K562 (cell line): Measurements from ENCODE around the gene HAUS3. TPM values are rescaled to one million over a fixed set of nuclear protein-coding genes. Genes with fewer than 3 reads are reported as not detected.

Source experiments
- ATAC-seq: fragments of 200-7000 bp; cut with Tn5 transposase; 3 replicates; pipeline ENCODE4 v1.9.1; 2020; ENCODE audit warnings: moderate library complexity
- BruUV-seq: library from RNA; stranded (reverse); fragments of 400-500 nt; replicated peaks from 2 replicates; lab custom pipeline; 2021; lab: Mats Ljungman, UMichigan
- CTCF ChIA-PET: fragments of 300-600 bp; formaldehyde crosslinking; extraction: SDS; loops from one replicate; lab custom pipeline; 2021; ENCODE audit warnings: low intra/inter-chr PET ratio; lab: Yijun Ruan, JAX
- POLR2A ChIA-PET: fragments of 300-600, 350-650 bp; sonication (Branson Sonifier 250); formaldehyde crosslinking; extraction: SDS; loops from one replicate; lab custom pipeline; 2021; ENCODE audit warnings: antibody characterized with exemption, inconsistent platforms; lab: Yijun Ruan, JAX
- DNase-seq, 4 experiments: peaks; one replicate each; pipeline versions ENCODE4 v3.0.0 to v3.0.0-alpha.2; 2011 to 2018; ENCODE audit warnings: low spot score in 3 of 4, mixed read lengths in 3 of 4; ENCODE audit errors: extremely low read depth in 1 of 4
- FAIRE-seq: peaks from 2 replicates; lab custom pipeline; 2011; peaks lifted over from hg19 to GRCh38; lab: Jason Lieb, UNC
- H2AFZ ChIP-seq: 2 replicates; pipeline ENCODE4 v1.6.0; 2011; ENCODE audit warnings: low read depth, low read length, control low read depth, inconsistent platforms
- H3K27ac ChIP-seq: fragments of 200-600 bp; 3 replicates; pipeline ENCODE4 v1.8.0; 2011; ENCODE audit warnings: low read depth, mild to moderate bottlenecking, control low read depth, inconsistent platforms, low read length, moderate library complexity, mixed read lengths; ENCODE audit errors: extremely low read depth
- H3K27me3 ChIP-seq, 2 experiments: fragments of 300-600 bp in 1 of 2; 2 replicates in 1 of 2; 3 replicates in 1 of 2; pipeline versions ENCODE4 v1.6.0 to v1.8.0; 2011; ENCODE audit warnings: inconsistent platforms in 2 of 2, low read length in 2 of 2, mild to moderate bottlenecking in 1 of 2, mixed read lengths in 1 of 2, moderate library complexity in 1 of 2; ENCODE audit not compliant: control insufficient read depth in 2 of 2, insufficient read depth in 2 of 2
- H3K36me3 ChIP-seq: fragments of 300-600 bp; 3 replicates; pipeline ENCODE4 v1.8.0; 2011; ENCODE audit warnings: mild to moderate bottlenecking, low read length, inconsistent platforms; ENCODE audit not compliant: control insufficient read depth, insufficient read depth
- H3K4me1 ChIP-seq, 2 experiments: fragments of 200-600 bp in 1 of 2; replicated peaks in 1 of 2; 2 replicates in 1 of 2; 3 replicates in 1 of 2; pipeline versions ENCODE4 v1.5.1 to v1.8.0; 2011; ENCODE audit warnings: inconsistent platforms in 2 of 2, low read length in 2 of 2, mild to moderate bottlenecking in 1 of 2, mixed read lengths in 1 of 2, moderate library complexity in 1 of 2; ENCODE audit not compliant: control insufficient read depth in 2 of 2, insufficient read depth in 2 of 2
- H3K4me2 ChIP-seq: 2 replicates; pipeline ENCODE4 v1.6.1; 2011; ENCODE audit warnings: low read length, control low read depth, inconsistent platforms, mixed read lengths; ENCODE audit not compliant: insufficient read depth
- H3K4me3 ChIP-seq: fragments of 200-600 bp; sonication (generic), shearing (Covaris generic); 2 replicates; pipeline ENCODE4 v1.5.1; 2016; ENCODE audit warnings: control low read depth, inconsistent platforms
- H3K79me2 ChIP-seq: fragments of 200-600 bp; 3 replicates; pipeline ENCODE4 v1.8.0; 2011; ENCODE audit warnings: low read length, inconsistent platforms; ENCODE audit not compliant: control insufficient read depth, insufficient read depth
- H3K9ac ChIP-seq, 2 experiments: 2 replicates each; pipeline versions ENCODE4 v1.6.0 to v1.6.1; 2011; ENCODE audit warnings: low read depth in 2 of 2, low read length in 2 of 2, control low read depth in 1 of 2, inconsistent platforms in 1 of 2, mild to moderate bottlenecking in 1 of 2, mixed read lengths in 1 of 2; ENCODE audit not compliant: insufficient read depth in 1 of 2
- H3K9me1 ChIP-seq: one replicate; pipeline ENCODE4 v1.6.0; 2011; ENCODE audit warnings: inconsistent platforms, mild to moderate bottlenecking, low read length, moderate library complexity; ENCODE audit not compliant: control insufficient read depth, insufficient read depth
- H3K9me3 ChIP-seq: replicated peaks from 2 replicates; pipeline ENCODE4 v1.5.1; 2011; ENCODE audit warnings: low read depth, low read length, inconsistent platforms; ENCODE audit not compliant: control insufficient read depth, insufficient read depth
- H4K20me1 ChIP-seq: replicated peaks from 2 replicates; pipeline ENCODE4 v1.6.1; 2011; ENCODE audit warnings: low read length, inconsistent platforms, mixed read lengths; ENCODE audit not compliant: control insufficient read depth, insufficient read depth
- MCM2 ChIP-seq: fragments of 450-650 bp; IDR thresholded peaks from 2 replicates; pipeline ENCODE4 v1.6.1; 2017; ENCODE audit warnings: low read depth, mild to moderate bottlenecking
- MXI1 ChIP-seq: IDR thresholded peaks from 2 replicates; pipeline ENCODE4 v1.6.1; 2011; ENCODE audit warnings: low read depth, mild to moderate bottlenecking, improper control_type of control experiment, low read length
- ZBTB33 ChIP-seq: sonication (generic); formaldehyde crosslinking; IDR thresholded peaks from 2 replicates; pipeline ENCODE4 v1.8.1; 2023; ENCODE audit warnings: mild to moderate bottlenecking, missing genetic modification reagents
- ZKSCAN1 ChIP-seq: fragments of 150-350 bp; IDR thresholded peaks from 2 replicates; pipeline ENCODE4 v1.6.1; 2016; ENCODE audit warnings: low read depth, low read length
- WGBS: fragments of 100-300 bp; shearing (Covaris generic); methylation state at CpG from one replicate; pipeline ENCODE4 v1.1.6; 2016; ENCODE audit warnings: low coverage, mixed read lengths; ENCODE audit not compliant: insufficient coverage; ENCODE audit errors: missing lambda C conversion rate; 5-methylcytosine and 5-hydroxymethylcytosine counted together
- in situ Hi-C: fragments of 300-500 bp; cut with MboI; formaldehyde crosslinking; loops from 4 replicates; pipeline ENCODE4 v1.15.0; 2018; ENCODE audit warnings: inconsistent platforms, mixed read lengths
- intact Hi-C: fragments of 100-400 bp; cut with micrococcal nuclease; formaldehyde crosslinking; loops from 2 replicates; pipeline ENCODE4 v1.14.2; 2022
- polyA plus RNA-seq, 8 experiments: library from polyadenylated mRNA; depleted of rRNA in 4 of 8; stranded (reverse) in 5 of 8; unstranded in 3 of 8; fragments of >200 nt; fragmentation: Nextera tagmentation in 2 of 8; fragmentation: Illumina TruSeq in 1 of 8; extraction: Ambion mirVana in 2 of 8; extraction: Trizol in 1 of 8; gene quantifications; 2 replicates each; pipeline versions ENCODE4 v1.2.1 to v1.2.3, GENCODE V29; 2011 to 2014; ENCODE audit warnings: inconsistent platforms in 1 of 8, missing spikeins in 1 of 8
- total RNA-seq, 7 experiments: library from RNA; depleted of rRNA in 6 of 7; stranded (reverse); fragments of >200 nt in 6 of 7; fragmentation: Illumina TruSeq in 2 of 7; extraction: Trizol in 2 of 7; gene quantifications; 2 replicates each; pipeline versions ENCODE4 v1.2.1 to v1.2.3, GENCODE V29; 2011 to 2021; ENCODE audit warnings: low replicate concordance in 1 of 7

Gene HAUS3
- total and polyA plus RNA-seq, 9 of the 15 experiments (the other 6 are each of a cell fraction or from before 2014, with no cell fraction given): 8.9 to 25.7 (median 21.5) TPM

GRCh38 chr4:2284934-2285612 lies 43.2 kb upstream of the HAUS3 start:
- Histone ChIP-seq H3K27ac (no peak overlapping the region), H3K9me1 (peaks cover 2% of the 10 kb centered on the region), H3K36me3 (no peaks in the 10 kb centered on the region), H4K20me1 (no peaks in the 10 kb centered on the region), H3K4me2 (no peak overlapping the region), H2AFZ (no peak overlapping the region), H3K27me3 (no peaks in the 10 kb centered on the region), H3K9me3 (no peaks in the 10 kb centered on the region), H3K9ac (no peak overlapping the region), H3K4me1 (peaks cover 0 to 28% of the 10 kb centered on the region in 2 experiments; a peak in 2 of 5 replicates), H3K79me2 (no peaks in the 10 kb centered on the region), H3K4me3 (no peak overlapping the region)
- POLR2A ChIA-PET: interaction anchor here (0.6 kb wide), 2 partner anchors 573 to 1433 kb away, joined by 3 read pairs; partner anchors contain the start of gene SLBP
- ATAC-seq: no peak
- in situ Hi-C loops (no loop called here), intact Hi-C loops (no loop called here)
- no peak for TF ChIP-seq MCM2
- TF ChIP-seq ZKSCAN1: no peak
- TF ChIP-seq MXI1: no peak
- TF ChIP-seq ZBTB33 (CRISPR knock-in tag): peak; percentile 67
- FAIRE-seq: no peak
- CTCF ChIA-PET: no interaction called here
- DNase-seq: no peak
- no TSS peak for BruUV-seq
- 33% methylated on average over 6 of the region's 15 CpGs for WGBS
